ENCODE measurements around the gene BORCS8.
"Not testable (repeated sequence)": the region's sequence is repeated elsewhere in the genome, so short reads cannot be mapped to it uniquely, and the experiment has no call there.

The BORCS8 gene

GRCh38 chr19:19185853-19186740 lies 5.9 kb downstream of the BORCS8 start:
- DNase-seq: peak in 6 of 56 donors; percentile 3 to 8 (median 4)

GRCh38 chr19:19181488-19181998 lies 10.4 kb downstream of the BORCS8 start:
- no peak for DNase-seq

- no peak for DNase-seq
These were observed 12.2 kb downstream of the BORCS8 start for GRCh38 chr19:19179548-19180441.

GRCh38 chr19:19176950-19177349 lies 15.0 kb downstream of the BORCS8 start:
- peak in 1 of 56 donors; percentile 13 for DNase-seq

- not testable (repeated sequence) for DNase-seq
These were observed 18.7 kb downstream of the BORCS8 start for GRCh38 chr19:19173243-19173642.

- no peak for DNase-seq
These were observed 20.0 kb downstream of the BORCS8 start for GRCh38 chr19:19171821-19172532.

- DNase-seq: no peak
These were observed 20.9 kb downstream of the BORCS8 start for GRCh38 chr19:19170873-19171672.

GRCh38 chr19:19170053-19170872 lies 21.7 kb downstream of the BORCS8 start, which contains the start of gene MEF2B:
Gene MEF2B (minus strand): TSS chr19:19170263. CDS start chr19:19150735, 19,528 bp downstream.
- DNase-seq: peak in 36 of 56 donors; percentile 0 to 64 (median 18)

GRCh38 chr19:19169236-19170052 lies 22.5 kb downstream of the BORCS8 start:
- DNase-seq: no peak

- DNase-seq: no peak
These were observed 24.3 kb downstream of the BORCS8 start for GRCh38 chr19:19167612-19168011.

GRCh38 chr19:19165396-19165795 lies 26.6 kb downstream of the BORCS8 start:
- DNase-seq: no peak

GRCh38 chr19:19162495-19162894 lies 29.5 kb downstream of the BORCS8 start:
- no peak for DNase-seq

- no peak for DNase-seq
These were observed 31.4 kb downstream of the BORCS8 start for GRCh38 chr19:19160461-19161035.

GRCh38 chr19:19159534-19159933 lies 32.4 kb downstream of the BORCS8 start:
- DNase-seq: no peak

- DNase-seq: no peak
These were observed 34.1 kb downstream of the BORCS8 start for GRCh38 chr19:19157808-19158207.

GRCh38 chr19:19155495-19156219 lies 36.3 kb downstream of the BORCS8 start:
- DNase-seq: no peak

- DNase-seq: no peak
These were observed 37.0 kb downstream of the BORCS8 start for GRCh38 chr19:19154768-19155494.
